SH-SY5Y (cell line): ENCODE measurements around the gene INO80E.

ENCODE experiments used
- GATA2 ChIP-seq: IDR thresholded peaks from 2 replicates; pipeline ENCODE4 v1.6.1; 2011; ENCODE audit warnings: mild to moderate bottlenecking, low read depth, low read length
- GATA3 ChIP-seq: IDR thresholded peaks from 2 replicates; pipeline ENCODE4 v1.6.1; 2011; ENCODE audit warnings: low read depth, mild to moderate bottlenecking, low read length, moderate library complexity

INO80E gene

GRCh38 chr16:29986231-29986630 lies 9.8 kb upstream of the INO80E start:
- TF ChIP-seq GATA3 (no peak), GATA2 (no peak)

GRCh38 chr16:29986931-29987330 lies 9.1 kb upstream of the INO80E start:
- TF ChIP-seq GATA2 (no peak), GATA3 (no peak)

GRCh38 chr16:29987371-29988085 lies 8.5 kb upstream of the INO80E start:
- TF ChIP-seq GATA2 (no peak), GATA3 (no peak)

GRCh38 chr16:29988346-29989075 lies 7.5 kb upstream of the INO80E start:
- no peak for TF ChIP-seq GATA2
- no peak for TF ChIP-seq GATA3

GRCh38 chr16:29989111-29989858 lies 6.8 kb upstream of the INO80E start:
- TF ChIP-seq GATA2 = no peak
- TF ChIP-seq GATA3 = no peak

GRCh38 chr16:29990034-29990433 lies 6.0 kb upstream of the INO80E start:
- TF ChIP-seq GATA3 = no peak
- TF ChIP-seq GATA2 = no peak

- TF ChIP-seq GATA3 (no peak), GATA2 (no peak)
Observed at GRCh38 chr16:29990883-29991570, 5.0 kb upstream of the INO80E start.

- TF ChIP-seq GATA2 = no peak
- TF ChIP-seq GATA3 = no peak
Observed at GRCh38 chr16:29991571-29991904, 4.5 kb upstream of the INO80E start.

- TF ChIP-seq GATA2 = no peak
- no peak for TF ChIP-seq GATA3
Observed at GRCh38 chr16:29992344-29992967, 3.6 kb upstream of the INO80E start.

GRCh38 chr16:29993191-29993902 lies 2.7 kb upstream of the INO80E start:
- TF ChIP-seq GATA3 = no peak
- TF ChIP-seq GATA2 = no peak

GRCh38 chr16:29993903-29994599 lies 2.0 kb upstream of the INO80E start:
- TF ChIP-seq GATA3 = no peak
- TF ChIP-seq GATA2 = no peak

- no peak for TF ChIP-seq GATA3
- TF ChIP-seq GATA2 = no peak
Observed at GRCh38 chr16:29994600-29995323, 1.3 kb upstream of the INO80E start.
